ENCODE data around the gene CIDEA.
A peak's percentile ranks its signal among the peaks of the same experiment; 100 is the strongest.

DNA sequence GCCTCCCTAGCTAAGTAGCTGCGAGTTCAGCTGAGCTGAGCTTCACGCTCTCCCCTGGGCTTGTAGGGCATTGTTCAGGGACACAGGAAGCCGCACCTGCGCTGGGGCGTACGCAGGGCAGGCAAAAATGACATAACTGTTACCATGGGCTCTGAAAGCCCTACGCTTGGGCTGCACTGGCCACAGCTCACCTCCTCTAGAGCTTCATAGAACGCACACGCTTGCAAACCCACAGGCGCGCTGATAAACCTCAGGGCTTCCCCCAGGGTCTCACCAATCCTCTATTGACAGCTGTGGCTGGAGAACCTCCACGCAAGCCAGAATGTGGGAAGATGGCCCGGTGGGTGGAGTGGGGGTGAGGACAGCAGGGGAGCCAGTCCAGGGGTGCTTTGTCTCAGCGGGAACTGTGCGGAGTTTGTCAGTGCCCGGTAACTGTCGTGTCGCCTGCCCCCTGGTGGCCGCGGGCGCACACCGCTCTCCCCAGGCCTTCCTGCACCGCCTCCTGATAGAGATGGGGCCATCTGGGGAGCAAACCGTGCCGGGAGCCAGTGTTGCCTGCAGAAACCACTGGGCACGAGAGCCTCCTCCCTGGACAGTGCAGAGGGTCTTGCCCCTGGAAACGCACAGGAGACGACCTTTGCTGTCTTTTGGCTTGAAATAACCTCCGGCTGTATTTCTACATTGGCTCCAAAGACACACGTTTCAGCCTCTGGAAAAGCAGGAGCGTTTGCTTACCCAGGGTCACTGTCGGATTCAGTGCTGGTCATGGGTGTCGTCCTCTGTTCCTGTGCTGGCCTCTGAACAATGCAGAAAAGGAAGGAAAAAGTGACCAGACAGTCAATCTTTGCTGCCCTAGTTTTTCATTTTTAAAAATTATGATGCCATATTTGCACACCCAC lies 17.0 kb upstream of the CIDEA start:
- TF ChIP-seq, protein P1, sequence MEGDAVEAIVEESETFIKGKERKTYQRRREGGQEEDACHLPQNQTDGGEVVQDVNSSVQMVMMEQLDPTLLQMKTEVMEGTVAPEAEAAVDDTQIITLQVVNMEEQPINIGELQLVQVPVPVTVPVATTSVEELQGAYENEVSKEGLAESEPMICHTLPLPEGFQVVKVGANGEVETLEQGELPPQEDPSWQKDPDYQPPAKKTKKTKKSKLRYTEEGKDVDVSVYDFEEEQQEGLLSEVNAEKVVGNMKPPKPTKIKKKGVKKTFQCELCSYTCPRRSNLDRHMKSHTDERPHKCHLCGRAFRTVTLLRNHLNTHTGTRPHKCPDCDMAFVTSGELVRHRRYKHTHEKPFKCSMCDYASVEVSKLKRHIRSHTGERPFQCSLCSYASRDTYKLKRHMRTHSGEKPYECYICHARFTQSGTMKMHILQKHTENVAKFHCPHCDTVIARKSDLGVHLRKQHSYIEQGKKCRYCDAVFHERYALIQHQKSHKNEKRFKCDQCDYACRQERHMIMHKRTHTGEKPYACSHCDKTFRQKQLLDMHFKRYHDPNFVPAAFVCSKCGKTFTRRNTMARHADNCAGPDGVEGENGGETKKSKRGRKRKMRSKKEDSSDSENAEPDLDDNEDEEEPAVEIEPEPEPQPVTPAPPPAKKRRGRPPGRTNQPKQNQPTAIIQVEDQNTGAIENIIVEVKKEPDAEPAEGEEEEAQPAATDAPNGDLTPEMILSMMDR (IDR thresholded peaks at IDR 0.05) = peak; percentile 84 to 97 (median 90)
- no peak for TF ChIP-seq POLR2A (IDR thresholded peaks at IDR 0.05)

All from body of pancreas (tissue), 4 donors.